Activated CD4-positive, alpha-beta T cell treated with anti-CD3 and anti-CD28 coated beads for 24 hours (primary cell): ENCODE measurements around the gene ZDHHC1.
"Not testable (repeated sequence)": the region's sequence is repeated elsewhere in the genome, so short reads cannot be mapped to it uniquely, and the experiment has no call there.

Experiments
- DNase-seq, 2 donors: peaks; one replicate each; pipeline ENCODE4 v3.0.0-alpha.2; 2020; ENCODE audit warnings: low read depth in 2 of 2

Gene ZDHHC1

DNA sequence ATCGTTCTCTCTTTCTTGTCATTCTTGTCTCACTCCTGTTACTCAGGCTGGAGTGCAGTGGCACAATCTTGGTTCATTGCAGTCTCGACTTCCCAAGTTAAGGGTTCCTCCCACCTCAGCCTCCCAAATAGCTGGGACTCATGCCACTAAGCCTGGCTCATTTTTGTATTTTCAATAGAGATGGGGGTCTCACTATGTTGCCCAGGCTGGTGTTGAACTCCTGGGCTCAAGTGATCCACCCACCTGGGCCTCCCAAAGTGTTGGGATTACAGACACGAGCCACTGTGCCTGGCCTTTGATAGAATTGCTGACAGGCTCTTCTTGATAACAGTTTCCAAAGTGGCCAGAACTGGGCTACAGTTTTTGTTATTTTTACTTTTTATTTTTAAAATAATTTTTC is 55.2 kb downstream of the ZDHHC1 start:
- no peak for DNase-seq

GRCh38 chr16:67359540-67360269 is 56.6 kb downstream of the ZDHHC1 start:
- DNase-seq, result not testable (repeated sequence)

DNA sequence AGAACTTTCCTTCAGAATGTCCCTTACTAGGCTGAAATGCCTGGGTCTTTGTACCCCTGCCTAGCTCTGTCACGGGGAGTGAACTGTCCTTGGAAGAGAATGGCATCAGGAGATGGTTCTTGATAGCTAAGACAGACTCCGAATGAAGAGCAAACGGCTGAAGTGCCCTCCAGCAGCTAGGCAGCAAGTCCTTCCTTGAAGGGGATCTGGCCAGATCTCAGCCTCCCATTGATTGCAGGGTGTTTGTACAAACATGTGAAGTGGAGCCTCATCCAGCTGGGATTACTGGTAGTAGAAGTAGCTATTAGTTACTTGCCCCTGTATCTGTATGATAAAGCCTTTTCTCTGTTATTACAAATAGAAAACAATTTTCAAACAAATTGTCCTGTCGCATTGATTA is 58.7 kb downstream of the ZDHHC1 start:
- DNase-seq, result no peak

GRCh38 chr16:67356396-67356795 is 59.9 kb downstream of the ZDHHC1 start:
- no peak for DNase-seq

DNA sequence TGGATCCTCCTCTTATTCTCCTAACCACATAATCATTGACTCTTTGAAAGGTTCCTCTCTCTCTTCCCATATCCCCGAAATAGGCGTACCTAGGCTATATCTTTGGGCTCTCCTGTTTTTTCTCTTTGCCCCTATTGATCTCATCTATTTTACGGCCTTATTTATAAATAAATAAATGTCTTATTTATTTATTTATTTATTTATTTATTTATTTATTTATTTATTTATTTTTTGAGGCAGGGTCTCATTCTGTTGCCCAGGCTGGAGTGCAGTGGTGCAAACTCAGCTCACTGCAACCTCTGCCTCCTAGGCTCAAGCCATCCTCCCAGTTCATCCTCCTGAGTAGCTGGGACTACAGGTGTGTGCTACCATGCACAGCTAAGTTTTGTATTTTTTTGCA is 63.8 kb downstream of the ZDHHC1 start:
- not testable (repeated sequence) for DNase-seq

DNA sequence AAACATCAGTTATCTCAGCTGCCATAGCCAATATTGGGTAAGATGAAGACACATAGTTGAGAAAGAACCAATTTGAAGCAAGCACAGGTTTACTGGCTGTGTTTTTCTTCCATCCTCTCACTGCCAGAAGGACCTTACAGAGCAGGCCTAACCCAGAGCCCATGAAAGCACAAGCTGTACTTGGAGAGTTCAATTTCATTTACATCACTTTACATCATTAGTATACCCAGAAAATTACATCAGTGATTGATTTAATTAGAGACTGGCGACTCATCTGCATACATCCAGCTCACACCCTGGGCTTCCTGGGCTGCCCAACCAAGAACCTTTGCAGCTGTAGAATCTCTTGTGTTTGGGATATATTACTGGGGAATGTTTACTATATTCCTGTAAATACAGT is 66.0 kb downstream of the ZDHHC1 start:
- no peak for DNase-seq

DNA sequence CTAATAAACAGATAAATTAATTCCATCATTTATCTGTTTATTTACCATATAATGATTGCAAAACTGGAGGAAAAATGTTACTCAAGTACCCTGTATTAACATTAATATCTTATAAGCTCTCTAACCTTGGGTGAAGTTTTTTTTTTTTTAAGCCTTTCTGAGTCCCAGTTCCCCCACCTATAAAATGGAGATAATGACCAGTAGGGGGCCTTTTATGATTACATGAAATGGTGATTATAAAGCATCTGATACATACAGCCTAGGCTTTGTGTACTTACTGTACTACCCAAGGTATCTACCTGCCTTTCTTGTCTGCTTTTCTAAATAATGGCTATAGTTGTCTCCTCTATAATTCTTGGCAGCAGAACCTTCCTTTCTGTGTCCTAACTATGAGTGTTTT is 67.1 kb downstream of the ZDHHC1 start:
- no peak for DNase-seq

DNA sequence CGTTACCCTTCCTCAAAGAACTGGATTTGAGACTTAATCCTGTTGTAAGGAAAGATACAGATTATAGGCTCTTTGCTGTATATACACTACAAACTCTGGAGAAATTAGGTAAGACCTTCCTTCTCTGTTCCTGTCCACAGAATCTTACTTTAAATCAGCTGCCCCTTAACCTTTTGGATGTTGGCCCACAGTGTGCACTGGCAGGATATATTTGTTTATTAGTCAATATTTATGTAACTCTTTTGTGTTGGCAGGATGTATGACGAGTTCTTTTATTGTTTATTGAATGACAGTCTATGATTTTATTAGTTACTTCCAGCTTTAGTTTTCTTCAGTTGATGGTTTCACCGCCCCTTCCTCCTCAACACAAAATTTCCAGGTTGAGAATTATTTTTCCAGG is 69.9 kb downstream of the ZDHHC1 start:
- DNase-seq, result no peak

DNA sequence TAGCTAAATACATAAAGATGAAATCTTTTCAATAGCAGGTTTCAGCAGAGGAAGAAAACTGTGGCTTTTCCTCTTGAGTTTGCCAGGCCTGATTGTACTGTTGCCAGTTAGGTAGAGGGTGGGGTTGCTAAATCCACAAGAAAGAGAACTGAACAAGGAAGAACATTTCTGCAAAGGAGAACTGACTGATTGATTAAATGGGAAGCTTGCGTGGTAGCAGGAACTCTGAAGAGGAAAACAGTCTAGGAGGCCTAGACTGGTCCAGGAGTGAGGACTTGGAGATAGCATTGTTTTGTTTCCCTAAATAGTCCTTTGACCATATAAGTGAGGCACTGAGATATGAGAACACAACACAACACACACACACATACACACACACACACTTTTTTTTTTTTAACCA is 70.9 kb downstream of the ZDHHC1 start:
- DNase-seq, result no peak
